ENCODE results near the gene ITPR2. TPM values are rescaled to one million over a fixed set of nuclear protein-coding genes. Genes with fewer than 3 reads are reported as not detected.

Gene ITPR2
- total RNA-seq, 2 experiments from 2014 or later, result 28.8 to 29.9 TPM

DNA sequence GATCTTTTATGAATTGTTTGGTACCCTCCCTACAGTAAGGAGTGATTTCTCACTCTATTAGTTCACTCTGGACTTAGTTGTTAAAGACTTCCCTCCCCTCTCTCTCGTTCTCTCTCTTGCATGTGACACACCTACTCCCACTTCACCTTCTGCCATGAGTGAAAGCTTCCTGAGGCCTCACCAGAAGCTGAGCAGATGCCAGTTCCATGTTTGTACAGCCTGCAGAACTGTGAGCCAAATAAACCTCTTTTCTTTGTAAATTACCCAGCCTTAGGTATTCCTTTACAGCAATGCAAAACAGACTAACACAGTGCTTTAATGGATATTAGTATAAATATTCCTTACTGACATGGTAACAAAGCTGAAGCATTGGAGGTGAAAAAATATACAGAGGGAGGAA lies 450.0 kb downstream of the ITPR2 start:
- Histone ChIP-seq H3K4me3 (ENCODE audit: low read length) (no peak overlapping the region), H3K27ac (ENCODE audit: low read depth in 1 of 2, low read length in 2 of 2) (no peak overlapping the region), H3K9me3 (ENCODE audit: control insufficient read depth in 1 of 2, insufficient read depth in 1 of 2, low read length in 2 of 2) (no peaks in the 10 kb centered on the region), H3K4me1 (ENCODE audit: insufficient read depth, low read length) (no peaks in the 10 kb centered on the region), H3K27me3 (ENCODE audit: control insufficient read depth in 1 of 2, insufficient read depth in 2 of 2, low read length in 2 of 2) (no peaks in the 10 kb centered on the region), H3K36me3 (ENCODE audit: insufficient read depth, low read length) (peaks cover 13% of the 10 kb centered on the region)
- DNase-seq, result no peak
- ChIA-PET POLR2A (no interaction called here), CTCF (no interaction called here)
- Mint-ChIP-seq H3K27me3 (no peaks in the 10 kb centered on the region), H3K36me3 (ENCODE audit: low read depth) (peaks cover 62% of the 10 kb centered on the region), H3K4me1 (ENCODE audit: low read depth) (no peaks in the 10 kb centered on the region), H3K9me3 (peaks cover 3% of the 10 kb centered on the region), H3K27ac (no peak overlapping the region), H3K4me3 (no peak overlapping the region)
- TF ChIP-seq, protein P1, sequence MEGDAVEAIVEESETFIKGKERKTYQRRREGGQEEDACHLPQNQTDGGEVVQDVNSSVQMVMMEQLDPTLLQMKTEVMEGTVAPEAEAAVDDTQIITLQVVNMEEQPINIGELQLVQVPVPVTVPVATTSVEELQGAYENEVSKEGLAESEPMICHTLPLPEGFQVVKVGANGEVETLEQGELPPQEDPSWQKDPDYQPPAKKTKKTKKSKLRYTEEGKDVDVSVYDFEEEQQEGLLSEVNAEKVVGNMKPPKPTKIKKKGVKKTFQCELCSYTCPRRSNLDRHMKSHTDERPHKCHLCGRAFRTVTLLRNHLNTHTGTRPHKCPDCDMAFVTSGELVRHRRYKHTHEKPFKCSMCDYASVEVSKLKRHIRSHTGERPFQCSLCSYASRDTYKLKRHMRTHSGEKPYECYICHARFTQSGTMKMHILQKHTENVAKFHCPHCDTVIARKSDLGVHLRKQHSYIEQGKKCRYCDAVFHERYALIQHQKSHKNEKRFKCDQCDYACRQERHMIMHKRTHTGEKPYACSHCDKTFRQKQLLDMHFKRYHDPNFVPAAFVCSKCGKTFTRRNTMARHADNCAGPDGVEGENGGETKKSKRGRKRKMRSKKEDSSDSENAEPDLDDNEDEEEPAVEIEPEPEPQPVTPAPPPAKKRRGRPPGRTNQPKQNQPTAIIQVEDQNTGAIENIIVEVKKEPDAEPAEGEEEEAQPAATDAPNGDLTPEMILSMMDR (IDR thresholded peaks at IDR 0.05), result no peak
- intact Hi-C loops (cut with DNase I, micrococcal nuclease), result no loop called here
- no peak for ATAC-seq (ENCODE audit: poor library complexity)

DNA sequence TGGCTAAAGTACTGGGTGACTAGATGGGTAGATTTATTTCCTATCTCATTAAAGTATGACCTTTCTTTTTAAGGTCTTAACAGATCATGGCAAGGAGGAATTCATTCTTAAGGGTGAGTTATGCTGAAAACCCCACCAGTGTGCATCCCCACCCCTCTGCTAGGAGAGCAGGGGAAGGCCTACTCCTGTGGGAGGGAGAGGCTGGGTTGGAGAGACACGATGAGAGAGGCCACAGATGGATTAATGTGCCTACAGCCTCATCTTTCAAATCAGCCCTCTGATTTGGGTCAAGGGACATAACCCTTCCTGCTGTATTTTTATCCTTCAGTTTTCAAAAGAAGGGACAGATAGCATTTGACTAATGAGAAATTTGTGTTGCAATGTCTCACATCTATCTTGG lies 452.1 kb downstream of the ITPR2 start:
- TF ChIP-seq, protein P1 (IDR thresholded peaks at IDR 0.05), result no peak
- POLR2A ChIA-PET, result no interaction called here
- intact Hi-C loops (cut with DNase I, micrococcal nuclease), result no loop called here
- H3K27ac Mint-ChIP-seq, result no peak overlapping the region
- no peaks in the 10 kb centered on the region for H3K27me3 Mint-ChIP-seq
- H3K27ac ChIP-seq (ENCODE audit: low read depth in 1 of 2, low read length in 2 of 2), result no peak overlapping the region
- H3K4me3 ChIP-seq (ENCODE audit: low read length), result no peak overlapping the region
- H3K9me3 ChIP-seq (ENCODE audit: control insufficient read depth in 1 of 2, insufficient read depth in 1 of 2, low read length in 2 of 2), result no peaks in the 10 kb centered on the region
- DNase-seq (no peak), ATAC-seq (ENCODE audit: poor library complexity) (no peak)
- H3K9me3 Mint-ChIP-seq, result peaks cover 3% of the 10 kb centered on the region
- no peaks in the 10 kb centered on the region for H3K4me1 Mint-ChIP-seq (ENCODE audit: low read depth)
- no peaks in the 10 kb centered on the region for H3K4me1 ChIP-seq (ENCODE audit: insufficient read depth, low read length)
- CTCF ChIA-PET, result no interaction called here
- no peak overlapping the region for H3K4me3 Mint-ChIP-seq
- no peaks in the 10 kb centered on the region for H3K36me3 ChIP-seq (ENCODE audit: insufficient read depth, low read length)
- H3K27me3 ChIP-seq (ENCODE audit: control insufficient read depth in 1 of 2, insufficient read depth in 2 of 2, low read length in 2 of 2), result no peaks in the 10 kb centered on the region
- peaks cover 46% of the 10 kb centered on the region for H3K36me3 Mint-ChIP-seq (ENCODE audit: low read depth)

DNA sequence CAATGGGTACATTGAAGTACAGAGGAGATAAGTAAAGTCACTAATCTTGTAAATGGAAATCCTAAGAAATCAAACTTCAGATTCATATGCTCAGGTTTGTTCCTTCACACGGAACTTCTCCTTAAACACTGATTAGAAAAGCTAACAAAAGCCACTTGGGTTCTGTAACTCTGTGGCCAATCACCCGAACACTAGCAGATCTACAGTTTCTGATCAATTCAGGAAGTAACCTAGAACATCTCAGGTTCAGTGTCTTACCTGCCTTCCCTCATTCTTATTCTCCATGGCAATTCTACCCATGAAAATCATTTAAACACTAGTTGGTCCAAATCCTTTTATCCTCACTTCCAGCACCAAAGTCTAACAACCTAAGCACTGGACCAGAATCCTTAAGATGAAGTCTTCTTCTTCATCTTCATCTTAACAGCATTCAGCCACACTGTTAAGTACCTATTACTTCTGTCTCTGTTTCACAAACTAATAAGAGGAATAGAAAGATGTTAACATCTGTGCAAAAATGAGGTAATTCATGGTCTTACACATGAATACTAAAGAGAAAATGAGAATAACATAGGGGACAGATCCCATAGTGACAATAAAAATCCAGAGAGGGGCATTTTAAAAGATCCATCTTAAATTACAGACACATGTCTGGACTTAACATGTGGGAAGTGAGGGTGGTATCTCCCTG lies 453.1 kb downstream of the ITPR2 start:
- Mint-ChIP-seq H3K9me3 (no peaks in the 10 kb centered on the region), H3K4me3 (no peak overlapping the region), H3K4me1 (ENCODE audit: low read depth) (no peaks in the 10 kb centered on the region), H3K36me3 (ENCODE audit: low read depth) (peaks cover 42% of the 10 kb centered on the region), H3K27ac (no peak overlapping the region), H3K27me3 (no peaks in the 10 kb centered on the region)
- Histone ChIP-seq H3K4me3 (ENCODE audit: low read length) (no peak overlapping the region), H3K36me3 (ENCODE audit: insufficient read depth, low read length) (no peaks in the 10 kb centered on the region), H3K27me3 (ENCODE audit: control insufficient read depth in 1 of 2, insufficient read depth in 2 of 2, low read length in 2 of 2) (no peaks in the 10 kb centered on the region), H3K4me1 (ENCODE audit: insufficient read depth, low read length) (no peaks in the 10 kb centered on the region), H3K9me3 (ENCODE audit: control insufficient read depth in 1 of 2, insufficient read depth in 1 of 2, low read length in 2 of 2) (no peaks in the 10 kb centered on the region), H3K27ac (ENCODE audit: low read depth in 1 of 2, low read length in 2 of 2) (no peak overlapping the region)
- intact Hi-C loops (cut with DNase I, micrococcal nuclease), result no loop called here
- CTCF ChIA-PET, result no interaction called here
- ATAC-seq (ENCODE audit: poor library complexity) (no peak), DNase-seq (no peak)
- POLR2A ChIA-PET, result no interaction called here
- TF ChIP-seq, protein P1 (IDR thresholded peaks at IDR 0.05), result no peak
